ENCODE results near the gene PADI6. TPM values are rescaled to one million over a fixed set of nuclear protein-coding genes. Genes with fewer than 3 reads are reported as not detected.

The PADI6 gene
- total and polyA plus RNA-seq, 9 of the 15 experiments (the other 6 are each of a cell fraction or from before 2014, with no cell fraction given), result not detected

GRCh38 chr1:17440827-17441168, 68.8 kb downstream of the PADI6 start (continued):
- TF ChIP-seq TFAP4 (CRISPR knock-in tag; IDR thresholded peaks at IDR 0.05; ENCODE audit: borderline replicate concordance) (no peak), THRB (CRISPR knock-in tag; conservative IDR thresholded peaks at IDR 0.05) (0 out of 2 replicates have a peak, but pooled peaks have one; percentile 41), ELK3 (CRISPR knock-in tag; IDR thresholded peaks at IDR 0.05) (no peak)

GRCh38 chr1:17441265-17441992, 69.4 kb downstream of the PADI6 start:
- H3K9me3 ChIP-seq (replicated peaks; ENCODE audit: control insufficient read depth, insufficient read depth, low read depth, low read length), result no peaks in the 10 kb centered on the region
- no peaks in the 10 kb centered on the region; a peak in 1 of 5 replicates for H3K27me3 ChIP-seq (ENCODE audit: control insufficient read depth in 2 of 2, insufficient read depth in 2 of 2, low read length in 2 of 2)
- ChIA-PET CTCF (ENCODE audit: low intra/inter-chr PET ratio) (no interaction called here), POLR2A (interaction anchor here (0.8 to 1.6 kb wide), 8 partner anchors 8 to 71 kb away, joined by 3 to 6 read pairs (median 4); no protein-coding TSS in a partner anchor)
- 15% methylated on average over 10 of the region's 10 CpGs for WGBS (ENCODE audit: insufficient coverage, low coverage, missing lambda C conversion rate)
- peak overlapping the region; percentile 93 for H2AFZ ChIP-seq (ENCODE audit: low read depth, low read length)
- intact Hi-C loops (cut with micrococcal nuclease) (no loop called here), in situ Hi-C loops (cut with MboI) (no loop called here)
- H3K4me1 ChIP-seq (replicated peaks in 1 of 2; ENCODE audit: control insufficient read depth in 2 of 2, insufficient read depth in 2 of 2, low read length in 2 of 2), result peaks cover 20% of the 10 kb centered on the region in 2 experiments; a peak in 4 of 5 replicates
- H3K4me3 ChIP-seq, result peak overlapping the region; percentile 97
- H3K9me1 ChIP-seq (ENCODE audit: control insufficient read depth, insufficient read depth, low read length), result no peaks in the 10 kb centered on the region
- H3K9ac ChIP-seq (ENCODE audit: insufficient read depth in 1 of 2, low read depth in 2 of 2, low read length in 2 of 2), result peak overlapping the region in 1 of 2 experiments; percentile 86; a peak in 2 of 4 replicates
- H3K36me3 ChIP-seq (ENCODE audit: control insufficient read depth, insufficient read depth, low read length), result peaks cover 9% of the 10 kb centered on the region
- no TSS peak for BruUV-seq (replicated peaks)
- peaks cover 37% of the 10 kb centered on the region for H3K79me2 ChIP-seq (ENCODE audit: control insufficient read depth, insufficient read depth, low read length)
- FAIRE-seq (no peak), DNase-seq (ENCODE audit: extremely low read depth in 1 of 4, low spot score in 3 of 4) (peak in 1 of 4 experiments; percentile 55), ATAC-seq (peak; percentile 44)
- H3K27ac ChIP-seq (ENCODE audit: extremely low read depth, low read depth, low read length), result peak overlapping the region; percentile 79; the same call in 2 of the 3 replicates
- peak overlapping the region; percentile 98 for H3K4me2 ChIP-seq (ENCODE audit: insufficient read depth, low read length)
- peaks cover 9% of the 10 kb centered on the region for H4K20me1 ChIP-seq (replicated peaks; ENCODE audit: control insufficient read depth, insufficient read depth, low read length)
- TF ChIP-seq MEIS2 (IDR thresholded peaks at IDR 0.05; ENCODE audit: partially characterized antibody) (peak; percentile 77), ZNF184 (CRISPR knock-in tag; IDR thresholded peaks at IDR 0.05) (no peak), RBFOX2 (IDR thresholded peaks at IDR 0.05; ENCODE audit: low read depth, low read length) (peak; percentile 65), BRD9 (IDR thresholded peaks at IDR 0.05; ENCODE audit: low read depth, partially characterized antibody) (peak; percentile 95), CHD1 (IDR thresholded peaks at IDR 0.05; ENCODE audit: low read length) (peak; percentile 1), ZNF79 (CRISPR knock-in tag; IDR thresholded peaks at IDR 0.05; ENCODE audit: low read depth) (no peak), SPI1 (IDR thresholded peaks at IDR 0.05; ENCODE audit: borderline replicate concordance, low read depth, low read length) (peak; percentile 75; the same call in 1 of the 2 replicates), ZMIZ1 (IDR thresholded peaks at IDR 0.05; ENCODE audit: low read depth in 2 of 2, low read length in 2 of 2) (0 out of 4 replicates have a peak, but pooled peaks of 1 of the 2 experiments have one; percentile 39), GTF2A2 (tag; IDR thresholded peaks at IDR 0.05) (peak; percentile 31; the same call in 1 of the 2 replicates)
